Loucy (cell line): Measurements from ENCODE around the gene KIAA0930.

Source experiments
- H2AFZ ChIP-seq: fragments of 200-600 bp; sonication (generic); 2 replicates; pipeline ENCODE4 v1.6.0; 2016; ENCODE audit warnings: antibody characterized with exemption, mild to moderate bottlenecking, low read length, moderate library complexity
- H3F3A ChIP-seq: fragments of 200-600 bp; 2 replicates; pipeline ENCODE4 v1.6.0; 2016; ENCODE audit warnings: antibody characterized with exemption, low read depth, mild to moderate bottlenecking
- H3K27me3 ChIP-seq: fragments of 200-600 bp; sonication (generic); 2 replicates; pipeline ENCODE4 v1.6.1; 2014; ENCODE audit warnings: low read length, mild to moderate bottlenecking; ENCODE audit not compliant: insufficient read depth, poor library complexity, severe bottlenecking
- H3K36me3 ChIP-seq: fragments of 200-600 bp; sonication (generic); 2 replicates; pipeline ENCODE4 v1.6.1; 2016; ENCODE audit warnings: low read length; ENCODE audit not compliant: insufficient read depth
- H3K4me1 ChIP-seq: fragments of 200-600 bp; sonication (generic); 2 replicates; pipeline ENCODE4 v1.5.1; 2014; ENCODE audit warnings: low read length, mild to moderate bottlenecking; ENCODE audit not compliant: insufficient read depth, poor library complexity, severe bottlenecking
- H3K4me2 ChIP-seq: fragments of 200-600 bp; sonication (generic); 2 replicates; pipeline ENCODE4 v1.6.0; 2014; ENCODE audit warnings: antibody characterized with exemption, low read length, low read depth, mild to moderate bottlenecking; ENCODE audit not compliant: poor library complexity, severe bottlenecking
- H3K4me3 ChIP-seq: fragments of 200-600 bp; sonication (generic); 2 replicates; pipeline ENCODE4 v1.5.1; 2014; ENCODE audit warnings: low read length, mild to moderate bottlenecking, mixed read lengths; ENCODE audit not compliant: poor library complexity, severe bottlenecking
- H3K79me2 ChIP-seq: fragments of 200-600 bp; sonication (generic); 2 replicates; pipeline ENCODE4 v1.6.1; 2014; ENCODE audit warnings: low read length; ENCODE audit not compliant: insufficient read depth
- H3K9ac ChIP-seq: fragments of 200-600 bp; sonication (generic); 2 replicates; pipeline ENCODE4 v1.6.0; 2014; ENCODE audit warnings: mild to moderate bottlenecking, low read depth, low read length, moderate library complexity; ENCODE audit not compliant: poor library complexity, severe bottlenecking
- H3K9me2 ChIP-seq: fragments of 200-600 bp; sonication (generic); replicated peaks from 2 replicates; pipeline ENCODE4 v1.6.1; 2016; ENCODE audit warnings: low read depth, low read length, mixed read lengths
- H3K9me3 ChIP-seq: fragments of 200-600 bp; sonication (generic); 2 replicates; pipeline ENCODE4 v1.6.1; 2014; ENCODE audit warnings: mild to moderate bottlenecking, antibody characterized with exemption, low read length, low read depth; ENCODE audit not compliant: insufficient read depth
- H4K20me1 ChIP-seq: fragments of 200-600 bp; sonication (generic); 2 replicates; pipeline ENCODE4 v1.6.0; 2014; ENCODE audit warnings: antibody characterized with exemption, low read length, mild to moderate bottlenecking; ENCODE audit not compliant: insufficient read depth, poor library complexity, severe bottlenecking
- EZH2phosphoT487 ChIP-seq: fragments of 200-600 bp; IDR thresholded peaks from 2 replicates; pipeline ENCODE4 v1.6.1; 2018; ENCODE audit warnings: antibody characterized with exemption, mild to moderate bottlenecking, moderate library complexity, borderline replicate concordance
- TF ChIP-seq, protein P1 (sequence below): fragments of 200-600 bp; sonication (generic); conservative IDR thresholded peaks from 2 replicates; pipeline ENCODE4 v1.5.1; 2014; ENCODE audit warnings: mild to moderate bottlenecking, antibody characterized with exemption, low read length

Gene KIAA0930

DNA sequence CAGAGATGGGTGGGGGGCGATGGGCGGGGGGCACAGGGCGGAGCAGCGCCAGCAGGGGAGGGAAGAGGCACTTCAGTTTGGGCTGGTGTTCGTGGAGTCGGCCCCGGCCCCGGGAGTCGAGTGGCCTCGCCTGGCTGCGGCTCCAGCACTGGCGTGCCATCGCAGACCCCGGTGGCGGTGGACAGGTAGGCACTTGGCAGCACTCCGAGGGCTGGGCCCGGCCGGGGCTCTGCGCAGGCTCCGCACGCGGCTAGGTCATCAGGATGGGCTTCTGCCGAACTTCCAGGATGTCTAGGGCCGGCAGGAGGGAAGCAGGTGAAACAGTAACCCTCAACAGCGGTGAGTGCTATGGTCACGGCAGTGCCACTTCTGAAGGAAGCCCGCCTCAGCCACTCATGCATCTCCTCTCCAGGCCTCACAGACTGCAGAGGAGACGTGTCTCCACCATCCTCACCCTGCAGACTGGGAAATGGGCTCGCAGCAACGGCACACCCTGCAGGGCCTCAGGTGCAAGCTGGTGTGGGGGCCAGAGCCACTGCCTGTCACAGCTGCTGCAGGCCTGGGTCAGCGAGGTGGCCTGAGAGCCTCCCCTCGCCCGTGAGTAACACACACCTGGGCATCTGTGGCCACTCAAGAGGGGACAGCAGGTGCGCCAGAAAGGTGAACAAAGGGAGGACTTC, 43.6 kb downstream of the KIAA0930 start:
- no peaks in the 10 kb centered on the region for H4K20me1 ChIP-seq
- TF ChIP-seq, protein P1, sequence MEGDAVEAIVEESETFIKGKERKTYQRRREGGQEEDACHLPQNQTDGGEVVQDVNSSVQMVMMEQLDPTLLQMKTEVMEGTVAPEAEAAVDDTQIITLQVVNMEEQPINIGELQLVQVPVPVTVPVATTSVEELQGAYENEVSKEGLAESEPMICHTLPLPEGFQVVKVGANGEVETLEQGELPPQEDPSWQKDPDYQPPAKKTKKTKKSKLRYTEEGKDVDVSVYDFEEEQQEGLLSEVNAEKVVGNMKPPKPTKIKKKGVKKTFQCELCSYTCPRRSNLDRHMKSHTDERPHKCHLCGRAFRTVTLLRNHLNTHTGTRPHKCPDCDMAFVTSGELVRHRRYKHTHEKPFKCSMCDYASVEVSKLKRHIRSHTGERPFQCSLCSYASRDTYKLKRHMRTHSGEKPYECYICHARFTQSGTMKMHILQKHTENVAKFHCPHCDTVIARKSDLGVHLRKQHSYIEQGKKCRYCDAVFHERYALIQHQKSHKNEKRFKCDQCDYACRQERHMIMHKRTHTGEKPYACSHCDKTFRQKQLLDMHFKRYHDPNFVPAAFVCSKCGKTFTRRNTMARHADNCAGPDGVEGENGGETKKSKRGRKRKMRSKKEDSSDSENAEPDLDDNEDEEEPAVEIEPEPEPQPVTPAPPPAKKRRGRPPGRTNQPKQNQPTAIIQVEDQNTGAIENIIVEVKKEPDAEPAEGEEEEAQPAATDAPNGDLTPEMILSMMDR = no peak
- no peak for TF ChIP-seq EZH2phosphoT487
- H3K79me2 ChIP-seq = no peaks in the 10 kb centered on the region
- H3K27me3 ChIP-seq = no peaks in the 10 kb centered on the region
- H3K4me3 ChIP-seq = no peak overlapping the region
- H3K9me3 ChIP-seq = no peaks in the 10 kb centered on the region
- no peak overlapping the region for H2AFZ ChIP-seq
- no peaks in the 10 kb centered on the region for H3F3A ChIP-seq
- no peaks in the 10 kb centered on the region for H3K4me1 ChIP-seq
- no peak overlapping the region for H3K9ac ChIP-seq
- no peak overlapping the region for H3K4me2 ChIP-seq
- no peaks in the 10 kb centered on the region for H3K36me3 ChIP-seq
- no peaks in the 10 kb centered on the region for H3K9me2 ChIP-seq

DNA sequence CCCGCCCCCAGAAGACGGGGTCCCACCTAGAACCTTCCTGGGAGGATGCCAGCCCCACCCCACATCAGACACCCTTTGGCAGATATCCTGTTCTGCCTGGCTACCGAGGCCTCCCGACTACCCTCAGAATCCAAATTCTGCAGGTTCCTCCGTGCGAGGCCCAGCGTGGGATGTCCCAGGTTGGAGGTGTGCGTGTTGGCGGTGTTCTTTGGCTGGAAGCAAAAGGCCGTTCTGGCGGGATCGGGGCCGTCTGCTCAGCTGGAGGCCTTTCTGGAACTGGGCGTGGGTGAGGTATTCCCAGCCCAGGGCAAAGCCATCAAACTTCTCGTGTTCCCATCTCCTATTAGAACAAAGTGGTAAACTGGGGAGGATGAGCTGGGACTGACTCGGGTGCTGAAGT, 44.4 kb downstream of the KIAA0930 start:
- Histone ChIP-seq H3K79me2 (no peaks in the 10 kb centered on the region), H3K9me3 (no peaks in the 10 kb centered on the region), H3K4me2 (no peak overlapping the region), H3K9me2 (no peaks in the 10 kb centered on the region), H3K4me3 (no peak overlapping the region), H3K9ac (no peak overlapping the region), H4K20me1 (no peaks in the 10 kb centered on the region), H3K36me3 (no peaks in the 10 kb centered on the region), H2AFZ (no peak overlapping the region), H3K27me3 (no peaks in the 10 kb centered on the region), H3F3A (no peaks in the 10 kb centered on the region), H3K4me1 (no peaks in the 10 kb centered on the region)
- no peak for TF ChIP-seq EZH2phosphoT487
- TF ChIP-seq, protein P1 = no peak

DNA sequence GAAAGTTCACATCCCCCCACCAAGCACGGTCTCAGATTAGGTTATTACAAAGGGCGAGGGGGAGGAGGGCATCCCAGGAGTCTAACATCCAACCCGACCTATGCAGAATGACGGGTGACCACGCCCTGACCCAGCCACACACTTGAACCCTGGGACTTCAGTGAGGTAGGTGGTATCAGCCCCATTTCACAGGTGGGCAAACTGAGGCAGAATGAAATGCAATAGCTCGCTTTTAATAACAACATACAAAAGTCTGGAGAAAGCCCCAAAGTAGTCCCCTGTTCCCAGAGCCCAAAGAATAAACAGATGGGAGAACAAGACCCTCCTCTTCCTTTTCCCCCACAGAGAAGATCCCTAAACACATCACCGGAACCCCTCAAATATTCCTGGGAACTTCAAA, 45.1 kb downstream of the KIAA0930 start:
- no peak overlapping the region for H3K4me2 ChIP-seq
- no peak overlapping the region for H3K9ac ChIP-seq
- H4K20me1 ChIP-seq = no peaks in the 10 kb centered on the region
- no peak overlapping the region for H3K4me3 ChIP-seq
- no peak for TF ChIP-seq EZH2phosphoT487
- TF ChIP-seq, protein P1 = no peak
- H3F3A ChIP-seq = no peaks in the 10 kb centered on the region
- no peaks in the 10 kb centered on the region for H3K79me2 ChIP-seq
- no peaks in the 10 kb centered on the region for H3K9me2 ChIP-seq
- no peaks in the 10 kb centered on the region for H3K36me3 ChIP-seq
- no peak overlapping the region for H2AFZ ChIP-seq
- H3K27me3 ChIP-seq = no peaks in the 10 kb centered on the region
- H3K9me3 ChIP-seq = no peaks in the 10 kb centered on the region
- no peaks in the 10 kb centered on the region for H3K4me1 ChIP-seq
